Neural crest cell (in vitro differentiated cells): ENCODE results near the gene TYW5. TPM values are rescaled to one million over a fixed set of nuclear protein-coding genes. Genes with fewer than 3 reads are reported as not detected.

ENCODE experiments used
- DNase-seq: peaks from one replicate; pipeline ENCODE4 v3.0.0; 2021; ENCODE audit warnings: low read depth, mixed read lengths, low spot score
- H3K27ac Mint-ChIP-seq: one replicate; pipeline ENCODE4 v1.8.0; 2021; ENCODE audit warnings: mild to moderate bottlenecking, mixed read lengths; ENCODE audit not compliant: unreplicated experiment
- H3K27me3 Mint-ChIP-seq: 2 replicates; pipeline ENCODE4 v1.8.0; 2021; ENCODE audit warnings: low read depth, mild to moderate bottlenecking, mixed read lengths
- H3K36me3 Mint-ChIP-seq: 2 replicates; pipeline ENCODE4 v1.8.0; 2021; ENCODE audit warnings: low read depth, mild to moderate bottlenecking, mixed read lengths
- H3K4me1 Mint-ChIP-seq: 2 replicates; pipeline ENCODE4 v1.8.0; 2021; ENCODE audit warnings: mixed read lengths
- H3K4me3 Mint-ChIP-seq: one replicate; pipeline ENCODE4 v1.8.0; 2021; ENCODE audit warnings: mild to moderate bottlenecking, mixed read lengths
- H3K9me3 Mint-ChIP-seq: 2 replicates; pipeline ENCODE4 v1.8.0; 2021; ENCODE audit warnings: mixed read lengths
- long read RNA-seq: library from polyadenylated mRNA; unstranded; transcript quantifications from one replicate; pipeline ENCODE4 v2.0.0, GENCODE V29; 2020
- total RNA-seq: library from RNA; stranded (reverse); gene quantifications from 2 replicates; pipeline ENCODE4 v1.2.1, GENCODE V29; 2021
- TF ChIP-seq, protein P1 (sequence below): fragments of 200-600 bp; sonication (generic); conservative IDR thresholded peaks from 2 replicates; pipeline ENCODE4 v1.5.0; 2021; ENCODE audit warnings: antibody characterized with exemption, mild to moderate bottlenecking

TYW5 gene, protein sequence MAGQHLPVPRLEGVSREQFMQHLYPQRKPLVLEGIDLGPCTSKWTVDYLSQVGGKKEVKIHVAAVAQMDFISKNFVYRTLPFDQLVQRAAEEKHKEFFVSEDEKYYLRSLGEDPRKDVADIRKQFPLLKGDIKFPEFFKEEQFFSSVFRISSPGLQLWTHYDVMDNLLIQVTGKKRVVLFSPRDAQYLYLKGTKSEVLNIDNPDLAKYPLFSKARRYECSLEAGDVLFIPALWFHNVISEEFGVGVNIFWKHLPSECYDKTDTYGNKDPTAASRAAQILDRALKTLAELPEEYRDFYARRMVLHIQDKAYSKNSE
- total RNA-seq = 10.6 TPM in 2 replicates
- long read RNA-seq, full-length matches to known transcripts = 12 of 23 reads
- long read RNA-seq, partial matches to known transcripts = 5 of 23 reads
- long read RNA-seq, other reads (novel, unspliced or antisense) = 6 of 23 reads

DNA sequence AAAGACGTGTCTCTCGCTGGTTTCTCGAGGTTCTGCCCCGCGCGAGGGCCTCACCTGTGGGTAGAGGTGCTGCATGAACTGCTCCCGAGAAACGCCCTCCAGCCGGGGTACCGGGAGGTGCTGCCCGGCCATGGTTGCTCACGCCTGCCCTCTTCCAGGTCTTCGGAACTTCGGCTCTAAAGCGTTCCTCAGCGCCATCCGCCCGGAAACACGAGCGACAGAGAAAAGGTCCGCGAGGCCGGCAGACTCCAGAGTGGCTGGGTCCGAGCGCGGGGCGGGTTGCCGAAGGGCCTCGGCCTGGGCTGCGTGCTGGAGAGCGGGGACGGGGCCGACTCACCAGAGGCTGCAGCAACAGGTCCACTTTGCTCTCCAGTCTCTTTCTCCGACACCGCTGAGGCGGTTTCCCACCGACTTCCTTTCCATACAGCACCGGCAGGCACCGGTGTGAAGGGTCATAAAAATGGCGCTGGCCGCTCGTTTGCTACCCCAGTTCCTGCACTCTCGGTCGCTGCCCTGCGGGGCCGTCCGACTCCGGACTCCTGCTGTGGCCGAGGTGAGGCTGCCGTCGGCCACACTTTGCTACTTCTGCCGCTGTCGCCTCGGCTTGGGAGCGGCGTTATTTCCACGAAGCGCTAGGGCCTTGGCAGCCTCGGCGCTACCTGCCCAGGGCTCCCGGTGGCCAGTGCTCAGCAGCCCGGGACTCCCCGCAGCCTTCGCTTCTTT lies at the start of gene TYW5, which contains the start of gene MAIP1:
TSS of gene TYW5 (minus strand) at position 153 of the 723 bp plus-strand sequence. CDS start at position 132, 21 bp downstream.
TSS of gene MAIP1 (plus strand) at position 244 of the 723 bp plus-strand sequence. CDS start at position 461, 217 bp downstream.
- Mint-ChIP-seq H3K27me3 (no peaks in the 10 kb centered on the region), H3K4me3 (peak within 1 kb of the TSS; percentile 100), H3K4me1 (peaks cover 45% of the 10 kb centered on the region), H3K27ac (peak within 1 kb of the TSS; percentile 98), H3K36me3 (peaks cover 2% of the 10 kb centered on the region), H3K9me3 (no peaks in the 10 kb centered on the region)
- TF ChIP-seq, protein P1, sequence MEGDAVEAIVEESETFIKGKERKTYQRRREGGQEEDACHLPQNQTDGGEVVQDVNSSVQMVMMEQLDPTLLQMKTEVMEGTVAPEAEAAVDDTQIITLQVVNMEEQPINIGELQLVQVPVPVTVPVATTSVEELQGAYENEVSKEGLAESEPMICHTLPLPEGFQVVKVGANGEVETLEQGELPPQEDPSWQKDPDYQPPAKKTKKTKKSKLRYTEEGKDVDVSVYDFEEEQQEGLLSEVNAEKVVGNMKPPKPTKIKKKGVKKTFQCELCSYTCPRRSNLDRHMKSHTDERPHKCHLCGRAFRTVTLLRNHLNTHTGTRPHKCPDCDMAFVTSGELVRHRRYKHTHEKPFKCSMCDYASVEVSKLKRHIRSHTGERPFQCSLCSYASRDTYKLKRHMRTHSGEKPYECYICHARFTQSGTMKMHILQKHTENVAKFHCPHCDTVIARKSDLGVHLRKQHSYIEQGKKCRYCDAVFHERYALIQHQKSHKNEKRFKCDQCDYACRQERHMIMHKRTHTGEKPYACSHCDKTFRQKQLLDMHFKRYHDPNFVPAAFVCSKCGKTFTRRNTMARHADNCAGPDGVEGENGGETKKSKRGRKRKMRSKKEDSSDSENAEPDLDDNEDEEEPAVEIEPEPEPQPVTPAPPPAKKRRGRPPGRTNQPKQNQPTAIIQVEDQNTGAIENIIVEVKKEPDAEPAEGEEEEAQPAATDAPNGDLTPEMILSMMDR = peak; percentile 38
- peak; percentile 72 for DNase-seq

DNA sequence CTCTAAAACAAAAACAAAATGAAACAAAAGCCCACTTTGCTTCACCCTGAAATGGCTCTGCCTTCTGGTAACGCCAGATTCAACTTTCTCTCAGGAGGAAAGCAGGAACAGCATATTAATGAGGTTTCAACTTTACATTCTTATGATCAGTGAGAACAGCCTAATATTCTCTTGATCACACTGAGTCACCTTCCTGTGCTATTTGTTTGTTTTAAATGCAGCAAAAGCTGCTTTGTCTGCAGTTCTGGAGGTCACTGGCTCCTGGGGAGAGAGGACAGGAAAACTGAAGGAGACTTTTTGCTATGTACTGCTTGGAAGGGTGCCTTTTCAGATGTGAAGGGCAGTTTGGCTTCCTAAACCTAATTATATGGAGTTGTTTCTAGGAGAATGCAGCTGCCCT lies 48.2 kb upstream of the TYW5 start:
- H3K4me3 Mint-ChIP-seq = no peak overlapping the region
- TF ChIP-seq, protein P1 = no peak
- peaks cover 11% of the 10 kb centered on the region for H3K4me1 Mint-ChIP-seq
- DNase-seq = no peak
- no peaks in the 10 kb centered on the region for H3K36me3 Mint-ChIP-seq
- H3K27me3 Mint-ChIP-seq = no peaks in the 10 kb centered on the region
- H3K9me3 Mint-ChIP-seq = peaks cover 8% of the 10 kb centered on the region
- H3K27ac Mint-ChIP-seq = no peak overlapping the region

DNA sequence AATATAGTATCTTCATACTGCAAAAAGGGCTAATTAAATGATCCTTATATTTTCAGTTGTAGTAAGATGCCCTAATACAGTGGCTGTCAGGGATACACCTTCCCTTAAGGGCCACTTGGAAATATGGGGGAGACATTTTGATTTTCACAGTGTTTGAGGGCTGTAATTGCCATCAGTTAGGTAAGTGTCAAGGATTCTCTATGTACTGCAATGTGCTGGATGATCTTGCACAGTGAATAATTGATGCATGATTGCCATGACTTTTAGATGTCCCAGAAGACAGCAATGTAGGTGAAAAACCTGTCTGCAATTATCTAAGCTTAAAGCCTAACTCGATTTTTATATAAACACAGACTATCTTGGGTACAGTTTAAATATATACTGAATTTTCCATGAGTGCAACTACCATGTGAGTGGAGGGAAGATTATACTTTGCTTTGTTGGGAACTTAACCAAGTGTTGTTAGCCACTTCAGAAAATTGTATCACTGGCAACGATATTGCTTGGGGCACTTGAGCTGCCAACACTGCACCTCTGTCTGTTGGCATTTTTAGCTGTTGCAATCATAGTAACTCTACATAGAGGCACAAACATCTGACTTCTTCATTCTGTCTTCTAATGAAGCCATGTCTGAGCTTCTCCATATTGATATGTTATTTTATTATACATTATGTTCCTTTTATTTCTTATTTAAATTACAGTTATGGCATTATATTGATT lies 45.3 kb upstream of the TYW5 start:
- Mint-ChIP-seq H3K4me3 (no peak overlapping the region), H3K4me1 (peaks cover 11% of the 10 kb centered on the region), H3K27ac (no peak overlapping the region), H3K36me3 (no peaks in the 10 kb centered on the region), H3K27me3 (no peaks in the 10 kb centered on the region), H3K9me3 (peaks cover 8% of the 10 kb centered on the region)
- TF ChIP-seq, protein P1 = no peak
- DNase-seq = no peak

DNA sequence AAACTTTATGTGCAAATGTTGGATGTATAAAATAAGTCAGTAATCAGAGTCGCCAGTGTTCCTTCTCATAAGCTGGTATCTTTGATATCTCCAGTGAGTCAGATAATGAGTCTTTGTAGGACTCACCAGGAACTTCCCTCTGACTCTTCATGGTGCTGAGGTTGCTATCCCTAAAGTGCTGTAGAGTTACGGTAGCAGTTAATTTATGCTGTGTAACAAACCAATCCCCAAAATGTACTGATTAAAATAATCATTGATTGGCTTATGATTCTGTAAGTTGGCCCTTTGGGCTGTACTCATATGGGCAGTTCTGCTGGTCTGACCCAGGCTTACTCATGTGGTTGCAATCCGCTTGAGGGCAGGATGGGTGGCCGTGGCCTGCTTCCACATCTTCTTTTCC lies 43.9 kb upstream of the TYW5 start:
- Mint-ChIP-seq H3K4me1 (peaks cover 11% of the 10 kb centered on the region), H3K36me3 (no peaks in the 10 kb centered on the region), H3K27ac (no peak overlapping the region), H3K9me3 (peaks cover 6% of the 10 kb centered on the region), H3K4me3 (no peak overlapping the region), H3K27me3 (no peaks in the 10 kb centered on the region)
- DNase-seq = no peak
- TF ChIP-seq, protein P1 = no peak

DNA sequence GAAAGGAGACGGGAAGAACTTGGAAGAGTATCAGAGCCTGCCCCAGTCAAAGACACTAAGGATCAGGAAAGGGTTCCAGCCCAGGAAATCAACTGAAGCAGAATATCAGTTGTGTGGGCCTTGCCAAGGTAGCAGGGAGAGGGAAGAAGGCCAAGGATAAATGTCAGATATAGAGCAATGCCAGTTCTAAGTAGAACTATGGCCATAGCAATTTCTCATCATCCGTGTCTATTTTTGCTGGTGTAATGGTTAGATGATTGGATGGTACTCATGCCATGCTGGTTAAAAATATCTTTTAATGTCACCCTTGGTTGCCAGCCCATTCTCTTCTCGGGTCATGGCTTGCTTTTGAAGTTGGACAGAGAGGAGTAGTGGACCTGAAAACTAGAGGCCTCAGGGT lies 42.0 kb upstream of the TYW5 start:
- no peak for DNase-seq
- Mint-ChIP-seq H3K27ac (no peak overlapping the region), H3K9me3 (peaks cover 6% of the 10 kb centered on the region), H3K4me3 (no peak overlapping the region), H3K4me1 (no peaks in the 10 kb centered on the region), H3K27me3 (no peaks in the 10 kb centered on the region), H3K36me3 (no peaks in the 10 kb centered on the region)
- TF ChIP-seq, protein P1 = no peak
